ENCODE data around the gene PTPRB.

GRCh38 chr12:70598467-70599193, 38.6 kb downstream of the PTPRB start:
- no peak for TF ChIP-seq CTCF (IDR thresholded peaks at IDR 0.05)
- TF ChIP-seq EP300 (IDR thresholded peaks at IDR 0.05) = no peak
